ENCODE results near the gene AVPR2.

Gene AVPR2

DNA sequence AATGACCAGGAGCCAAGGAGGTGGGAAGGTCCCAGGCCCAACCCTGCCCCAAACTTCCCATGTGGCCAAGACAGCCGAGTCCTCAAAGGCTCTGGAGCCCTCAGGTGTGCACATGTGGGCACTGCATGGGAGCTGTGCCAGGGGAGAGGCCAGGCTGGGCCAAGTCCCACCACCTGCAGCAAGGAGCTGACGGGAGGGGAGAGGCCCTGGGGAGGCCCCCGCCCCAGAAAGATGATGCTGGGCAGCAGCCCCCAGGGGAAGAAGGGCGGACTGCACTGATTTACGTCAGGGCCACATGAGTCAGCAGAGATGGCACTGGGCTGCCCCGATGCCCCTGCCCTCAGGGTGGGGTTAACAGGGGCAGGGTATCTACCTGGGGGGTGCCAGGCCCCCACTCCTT is 19.9 kb upstream of the AVPR2 start:
- no peak overlapping the region for H3K4me3 ChIP-seq (ENCODE audit: low read depth, low read length)

DNA sequence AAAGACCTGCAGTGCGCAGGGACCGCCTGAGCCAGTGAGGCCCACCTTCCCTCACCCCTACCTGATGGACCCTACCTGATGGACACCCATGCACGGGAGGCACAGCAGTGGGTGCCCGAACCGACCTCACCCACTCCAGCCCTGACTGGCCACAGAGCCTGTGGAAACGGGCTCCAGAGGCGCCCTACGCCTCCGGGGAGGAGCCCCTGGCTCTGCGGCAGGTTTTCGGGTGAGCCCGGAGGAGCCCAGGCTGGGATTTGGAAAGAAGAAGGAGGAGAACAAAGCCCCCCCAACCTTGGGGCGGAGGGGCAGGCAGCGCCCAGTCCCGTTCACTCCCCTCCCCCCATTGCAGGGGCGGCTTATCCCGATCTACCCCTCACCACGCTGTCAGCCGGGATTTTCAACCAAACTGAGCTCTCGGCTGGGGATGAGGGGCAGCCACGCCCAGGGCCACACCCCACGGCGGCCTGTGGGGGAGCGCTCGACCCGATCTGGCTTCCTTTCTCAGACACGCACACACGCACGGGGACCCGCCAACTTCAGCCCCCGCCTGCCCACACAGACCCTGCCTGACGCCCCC is 19.2 kb upstream of the AVPR2 start:
- H3K4me3 ChIP-seq (ENCODE audit: low read depth, low read length) = peak overlapping the region; percentile 48

DNA sequence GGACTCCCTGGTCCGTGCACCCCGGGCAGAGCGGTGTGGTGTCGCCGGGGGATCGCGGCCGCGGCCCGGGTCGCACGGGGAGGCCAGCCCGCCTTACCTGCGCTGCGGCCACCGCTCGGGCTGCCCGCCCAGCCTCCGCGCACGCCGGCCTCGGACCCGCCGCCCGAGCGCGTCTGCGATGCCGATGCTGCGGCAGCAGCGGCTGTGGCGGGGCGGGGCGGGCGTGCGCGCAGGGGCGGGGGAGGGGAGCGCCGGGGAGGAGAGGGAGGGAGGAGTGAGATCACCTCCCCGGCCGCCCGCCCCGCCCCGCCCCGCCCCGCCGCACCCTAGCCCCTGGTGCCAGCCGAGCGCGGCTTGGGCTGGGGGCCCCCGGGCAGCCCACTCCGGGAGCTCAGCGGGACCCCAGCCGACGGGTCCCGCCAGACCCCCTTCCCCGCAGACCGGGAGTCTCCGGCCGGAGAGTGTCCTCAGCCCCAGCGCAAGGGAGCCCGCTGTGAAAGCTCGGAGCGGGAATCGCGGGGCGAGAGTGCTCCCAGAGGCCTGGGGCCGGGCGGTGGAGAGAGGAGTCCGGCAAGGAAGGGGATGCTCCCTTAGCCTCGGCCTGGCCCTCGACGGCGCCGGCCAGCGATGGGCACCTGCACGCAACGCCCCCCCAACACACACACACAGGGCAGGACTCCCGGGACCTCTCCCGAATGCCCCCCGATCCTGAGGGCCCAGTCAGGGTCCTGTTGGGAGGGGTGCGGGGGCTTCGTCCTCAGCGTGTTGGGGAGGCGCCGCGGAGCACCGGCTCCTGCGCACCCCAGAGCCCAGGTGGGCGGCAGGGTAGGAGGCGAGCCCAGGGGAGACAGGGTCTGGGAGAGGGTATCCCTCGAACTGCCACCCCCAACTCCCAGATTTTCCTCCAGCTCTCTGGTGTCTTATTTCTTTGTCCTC is 18.2 kb upstream of the AVPR2 start, which contains the start of gene L1CAM:
TSS of gene L1CAM (minus strand) at position 206 of the 936 bp plus-strand sequence. CDS start 10,337 bp downstream, outside the sequence.
- peak within 1 kb of the TSS; percentile 48 for H3K4me3 ChIP-seq (ENCODE audit: low read depth, low read length)

DNA sequence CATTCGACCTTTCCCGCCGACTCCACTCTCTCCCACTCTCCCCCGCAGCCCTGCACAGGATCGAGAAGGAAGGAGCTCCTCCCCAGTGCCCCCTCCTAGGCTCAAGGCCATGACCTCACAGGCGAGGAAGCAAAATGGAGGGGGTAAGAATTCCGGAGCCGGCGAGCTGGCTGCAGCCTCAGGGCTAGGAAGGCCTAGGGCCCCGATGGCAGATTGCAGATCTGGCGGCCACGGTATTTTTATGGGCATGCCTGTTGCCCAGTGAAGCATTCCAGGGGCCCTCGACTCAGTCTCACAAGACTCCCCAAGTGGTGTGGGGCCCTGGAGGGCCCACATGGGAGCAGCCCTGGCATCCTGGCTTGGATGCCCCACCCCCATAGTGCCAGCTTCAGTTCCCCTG is 17.6 kb upstream of the AVPR2 start:
- no peak overlapping the region for H3K4me3 ChIP-seq (ENCODE audit: low read depth, low read length)

DNA sequence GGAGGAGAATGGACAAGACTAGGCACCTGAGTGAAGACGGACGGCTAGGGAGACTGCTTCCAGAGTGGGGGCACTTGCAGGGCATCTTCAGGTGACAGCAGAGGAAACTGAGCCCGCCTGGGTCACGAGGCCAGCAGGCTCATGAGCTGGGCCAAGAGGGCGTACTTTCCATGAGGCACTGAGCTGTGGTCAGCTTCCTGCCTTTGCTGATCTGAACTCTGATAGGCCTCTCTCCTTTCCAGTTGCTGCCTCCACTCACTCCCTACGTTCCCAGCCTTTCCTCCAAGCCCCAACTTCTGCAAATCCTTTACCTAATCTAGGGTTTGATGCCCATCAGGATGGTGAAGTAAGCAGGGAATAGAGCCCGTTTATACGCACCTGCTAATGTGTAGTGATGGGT is 17.1 kb upstream of the AVPR2 start:
- H3K4me3 ChIP-seq (ENCODE audit: low read depth, low read length) = no peak overlapping the region

DNA sequence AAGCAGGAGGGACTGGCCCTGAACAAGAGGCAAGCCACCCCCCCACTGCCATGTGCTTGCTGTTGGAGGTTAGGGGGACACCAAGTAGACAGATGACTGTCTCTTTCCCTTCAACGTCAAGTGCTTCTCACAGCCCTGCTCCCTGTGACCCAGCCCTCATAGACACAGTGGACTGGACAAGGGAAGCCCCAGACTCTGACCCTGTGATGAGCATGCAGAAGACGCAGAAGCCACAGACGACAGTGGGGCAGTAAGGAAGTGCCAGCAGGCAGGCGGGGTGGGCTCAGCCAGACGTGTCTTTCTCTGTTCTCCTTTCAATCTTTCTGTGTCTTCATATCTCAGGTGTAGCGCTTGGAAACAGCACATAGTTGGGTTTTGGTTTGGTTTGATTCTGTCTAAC is 16.1 kb upstream of the AVPR2 start:
- no peak overlapping the region for H3K4me3 ChIP-seq (ENCODE audit: low read depth, low read length)

DNA sequence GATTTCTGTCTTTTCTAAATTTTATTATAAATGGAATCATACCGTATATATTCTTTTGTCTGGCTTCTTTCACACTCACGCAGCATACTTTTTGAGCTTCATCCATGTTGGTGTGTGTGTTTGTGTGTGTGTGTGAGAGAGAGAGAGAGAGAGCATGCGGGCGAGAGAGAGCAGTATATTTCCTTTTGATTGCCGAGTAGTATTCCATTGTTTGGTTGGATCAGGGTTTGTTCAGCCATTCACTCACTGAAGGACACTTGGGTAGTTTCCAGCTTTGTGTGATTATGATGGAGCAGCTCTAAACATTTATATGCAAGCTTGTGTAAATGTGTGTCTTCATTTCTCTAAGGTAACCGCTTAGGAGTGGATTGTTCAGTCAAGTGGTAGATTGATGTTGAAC is 15.3 kb upstream of the AVPR2 start:
- H3K4me3 ChIP-seq (ENCODE audit: low read depth, low read length) = no peak overlapping the region

DNA sequence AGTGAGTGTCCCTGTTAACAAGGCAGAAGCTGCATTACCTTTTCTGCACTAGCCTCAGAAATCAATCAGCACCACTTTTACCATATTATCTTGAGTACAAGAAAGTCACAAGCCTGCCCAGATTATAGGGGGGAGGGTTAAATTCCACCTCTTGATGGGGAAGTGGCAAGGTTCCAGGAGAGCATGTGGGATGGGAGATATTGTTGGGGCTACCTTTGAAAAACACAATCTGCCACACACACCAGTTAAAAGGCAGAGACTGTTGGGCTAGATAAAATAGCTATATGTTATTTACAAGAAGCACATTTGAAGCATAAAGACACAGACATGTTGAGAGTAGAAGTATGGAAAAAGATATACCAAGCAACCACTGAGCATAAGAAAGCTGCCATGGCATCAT is 6.6 kb upstream of the AVPR2 start:
- no peak overlapping the region for H3K4me3 ChIP-seq (ENCODE audit: low read depth, low read length)

DNA sequence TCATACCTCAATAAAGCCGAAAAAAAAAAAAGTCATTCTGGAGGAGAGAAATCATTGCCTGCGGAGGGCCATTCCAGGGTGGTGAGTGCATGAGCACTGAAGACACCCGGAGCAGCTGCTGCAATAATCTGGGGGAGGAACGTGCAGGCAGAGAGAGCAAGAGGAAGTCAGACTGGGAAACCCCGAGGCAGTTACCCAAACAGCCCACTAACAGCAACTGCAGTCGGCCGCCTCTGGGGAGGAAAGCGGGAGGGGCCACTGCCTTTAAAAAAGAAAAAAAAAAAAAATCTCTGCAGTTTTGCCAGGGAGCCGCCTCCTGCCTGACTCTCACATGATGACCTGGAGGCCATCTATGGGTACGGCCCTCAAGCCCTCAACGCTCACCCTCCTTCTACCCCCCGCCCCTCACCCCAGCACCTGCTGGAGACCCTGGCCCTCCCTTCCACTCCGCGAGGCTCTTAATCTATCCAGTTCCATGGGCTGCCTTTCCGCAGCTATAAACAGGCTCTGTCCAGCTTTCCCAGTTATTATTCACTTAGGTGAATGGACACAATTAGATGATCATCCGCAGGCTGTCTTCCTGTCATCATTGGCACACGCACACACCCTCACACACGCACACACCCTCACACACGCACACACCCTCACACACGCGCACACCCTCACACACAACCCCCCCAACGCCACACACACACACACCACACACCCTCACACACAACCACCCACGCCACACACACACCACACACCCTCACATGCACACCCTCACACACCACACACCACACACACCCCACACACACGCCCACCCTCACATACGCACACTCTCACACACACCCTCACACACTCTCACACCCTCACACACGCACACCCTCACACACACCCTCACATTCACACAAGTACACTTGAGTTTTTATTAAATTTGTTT is 3.4 kb upstream of the AVPR2 start:
- no peak overlapping the region for H3K4me3 ChIP-seq (ENCODE audit: low read depth, low read length)

DNA sequence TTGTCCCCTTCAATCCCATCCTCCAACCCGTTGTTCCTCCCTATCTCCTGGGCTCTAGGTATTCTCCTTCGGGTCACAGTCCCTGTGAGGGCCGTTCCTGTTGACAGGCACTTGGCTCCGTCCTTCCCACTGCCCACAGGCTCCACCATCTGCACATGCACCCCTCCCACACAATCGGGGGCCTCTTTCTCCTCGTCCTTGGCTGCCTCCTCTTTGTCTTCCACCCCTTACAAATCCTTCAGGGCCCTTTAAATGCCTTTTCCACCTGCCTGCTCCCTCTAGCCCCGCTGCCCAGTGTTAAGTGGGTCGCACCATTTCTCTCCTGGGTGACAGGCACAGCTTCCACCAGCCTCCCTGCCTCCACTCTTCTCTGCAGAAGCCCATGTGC is 2.7 kb upstream of the AVPR2 start:
- no peak overlapping the region for H3K4me3 ChIP-seq (ENCODE audit: low read depth, low read length)

DNA sequence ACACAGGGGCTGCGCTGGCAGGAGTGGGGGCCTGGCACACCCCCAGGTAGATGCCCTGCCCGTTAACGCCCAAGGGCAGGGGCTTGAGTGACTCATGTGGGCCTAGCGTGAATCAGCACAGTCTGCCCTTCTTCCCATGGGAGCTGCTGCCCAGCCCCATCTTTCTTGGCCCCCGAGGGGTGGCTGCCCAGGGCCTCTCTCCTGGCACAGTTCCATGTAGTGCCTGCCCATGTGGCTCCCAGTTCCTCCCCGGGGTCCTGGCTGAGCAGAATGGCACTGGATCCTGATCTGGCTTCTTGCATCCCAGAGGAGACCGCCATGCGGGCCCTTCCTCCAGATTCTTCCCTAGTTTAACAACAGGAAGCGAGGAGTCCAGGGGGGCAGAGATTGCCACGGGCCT is 2.1 kb upstream of the AVPR2 start:
- no peak overlapping the region for H3K4me3 ChIP-seq (ENCODE audit: low read depth, low read length)

DNA sequence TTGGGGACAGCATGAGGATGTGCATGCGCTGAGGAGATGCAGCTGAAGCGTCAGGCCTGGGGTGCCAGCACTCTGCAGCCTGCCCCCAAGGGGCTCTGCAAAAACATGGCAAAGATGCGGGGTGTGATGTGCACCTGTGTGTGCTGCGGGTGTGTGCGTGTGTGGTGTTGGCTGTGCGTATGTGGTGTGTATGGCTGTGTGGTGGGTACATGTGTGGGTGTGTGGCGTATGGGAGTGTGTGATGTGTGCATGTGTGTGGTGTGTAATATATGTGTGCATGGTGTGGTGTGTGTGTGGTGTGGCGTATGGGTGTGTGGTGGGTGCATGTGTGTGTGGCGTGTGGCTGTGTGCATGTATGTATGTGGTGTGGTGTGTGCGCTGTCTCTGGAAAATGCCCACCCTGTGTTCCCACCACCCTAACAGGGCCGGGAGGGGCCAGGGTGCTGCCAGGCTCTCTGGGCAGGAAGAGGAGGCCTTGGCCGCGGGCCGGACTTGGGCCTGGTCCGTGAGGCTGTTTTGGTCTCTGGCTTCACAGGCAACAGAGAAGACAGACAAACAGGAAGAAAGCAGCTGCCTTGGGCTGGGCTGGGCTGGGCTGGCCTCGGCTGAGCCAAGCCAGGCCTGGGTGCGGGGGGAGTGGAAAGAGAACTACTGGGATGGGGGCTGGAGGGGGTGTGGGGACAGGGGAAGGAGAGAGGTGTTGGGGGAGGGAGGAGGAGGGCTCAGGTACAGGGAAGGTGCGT is 1.1 kb upstream of the AVPR2 start:
- H3K4me3 ChIP-seq (ENCODE audit: low read depth, low read length) = no peak overlapping the region

DNA sequence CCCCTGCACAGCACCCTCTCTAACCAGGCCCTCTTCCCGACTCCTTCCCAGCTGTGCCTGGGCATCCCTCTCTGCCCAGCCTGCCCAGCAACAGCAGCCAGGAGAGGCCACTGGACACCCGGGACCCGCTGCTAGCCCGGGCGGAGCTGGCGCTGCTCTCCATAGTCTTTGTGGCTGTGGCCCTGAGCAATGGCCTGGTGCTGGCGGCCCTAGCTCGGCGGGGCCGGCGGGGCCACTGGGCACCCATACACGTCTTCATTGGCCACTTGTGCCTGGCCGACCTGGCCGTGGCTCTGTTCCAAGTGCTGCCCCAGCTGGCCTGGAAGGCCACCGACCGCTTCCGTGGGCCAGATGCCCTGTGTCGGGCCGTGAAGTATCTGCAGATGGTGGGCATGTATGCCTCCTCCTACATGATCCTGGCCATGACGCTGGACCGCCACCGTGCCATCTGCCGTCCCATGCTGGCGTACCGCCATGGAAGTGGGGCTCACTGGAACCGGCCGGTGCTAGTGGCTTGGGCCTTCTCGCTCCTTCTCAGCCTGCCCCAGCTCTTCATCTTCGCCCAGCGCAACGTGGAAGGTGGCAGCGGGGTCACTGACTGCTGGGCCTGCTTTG is 1.1 kb downstream of the AVPR2 start:
- no peak overlapping the region for H3K4me3 ChIP-seq (ENCODE audit: low read depth, low read length)

DNA sequence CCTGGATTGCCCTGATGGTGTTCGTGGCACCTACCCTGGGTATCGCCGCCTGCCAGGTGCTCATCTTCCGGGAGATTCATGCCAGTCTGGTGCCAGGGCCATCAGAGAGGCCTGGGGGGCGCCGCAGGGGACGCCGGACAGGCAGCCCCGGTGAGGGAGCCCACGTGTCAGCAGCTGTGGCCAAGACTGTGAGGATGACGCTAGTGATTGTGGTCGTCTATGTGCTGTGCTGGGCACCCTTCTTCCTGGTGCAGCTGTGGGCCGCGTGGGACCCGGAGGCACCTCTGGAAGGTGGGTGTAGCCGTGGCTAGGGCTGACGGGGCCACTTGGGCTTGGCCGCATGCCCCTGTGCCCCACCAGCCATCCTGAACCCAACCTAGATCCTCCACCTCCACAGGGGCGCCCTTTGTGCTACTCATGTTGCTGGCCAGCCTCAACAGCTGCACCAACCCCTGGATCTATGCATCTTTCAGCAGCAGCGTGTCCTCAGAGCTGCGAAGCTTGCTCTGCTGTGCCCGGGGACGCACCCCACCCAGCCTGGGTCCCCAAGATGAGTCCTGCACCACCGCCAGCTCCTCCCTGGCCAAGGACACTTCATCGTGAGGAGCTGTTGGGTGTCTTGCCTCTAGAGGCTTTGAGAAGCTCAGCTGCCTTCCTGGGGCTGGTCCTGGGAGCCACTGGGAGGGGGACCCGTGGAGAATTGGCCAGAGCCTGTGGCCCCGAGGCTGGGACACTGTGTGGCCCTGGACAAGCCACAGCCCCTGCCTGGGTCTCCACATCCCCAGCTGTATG is 1.8 kb downstream of the AVPR2 start:
- no peak overlapping the region for H3K4me3 ChIP-seq (ENCODE audit: low read depth, low read length)

DNA sequence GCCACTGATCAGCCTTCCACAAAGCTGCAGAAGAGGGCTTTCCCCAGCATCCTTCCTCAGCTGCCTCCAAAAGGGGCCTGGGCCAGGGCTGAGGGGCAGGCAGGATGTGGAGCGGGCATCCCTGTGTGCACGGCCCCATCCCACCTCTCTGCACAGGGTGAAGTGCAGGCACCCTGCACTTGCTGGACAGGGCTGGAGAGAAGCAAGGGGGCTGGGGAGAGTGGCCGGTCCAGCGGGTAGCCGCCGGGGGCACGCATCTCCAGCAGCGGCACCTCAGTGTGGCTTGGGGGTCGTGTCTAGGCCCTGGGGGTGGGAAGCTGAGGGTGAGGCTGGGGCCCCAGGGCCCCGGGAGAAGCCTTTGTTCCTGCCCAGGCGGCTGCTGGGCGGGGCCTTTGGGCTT is 3.0 kb downstream of the AVPR2 start:
- no peak overlapping the region for H3K4me3 ChIP-seq (ENCODE audit: low read depth, low read length)

DNA sequence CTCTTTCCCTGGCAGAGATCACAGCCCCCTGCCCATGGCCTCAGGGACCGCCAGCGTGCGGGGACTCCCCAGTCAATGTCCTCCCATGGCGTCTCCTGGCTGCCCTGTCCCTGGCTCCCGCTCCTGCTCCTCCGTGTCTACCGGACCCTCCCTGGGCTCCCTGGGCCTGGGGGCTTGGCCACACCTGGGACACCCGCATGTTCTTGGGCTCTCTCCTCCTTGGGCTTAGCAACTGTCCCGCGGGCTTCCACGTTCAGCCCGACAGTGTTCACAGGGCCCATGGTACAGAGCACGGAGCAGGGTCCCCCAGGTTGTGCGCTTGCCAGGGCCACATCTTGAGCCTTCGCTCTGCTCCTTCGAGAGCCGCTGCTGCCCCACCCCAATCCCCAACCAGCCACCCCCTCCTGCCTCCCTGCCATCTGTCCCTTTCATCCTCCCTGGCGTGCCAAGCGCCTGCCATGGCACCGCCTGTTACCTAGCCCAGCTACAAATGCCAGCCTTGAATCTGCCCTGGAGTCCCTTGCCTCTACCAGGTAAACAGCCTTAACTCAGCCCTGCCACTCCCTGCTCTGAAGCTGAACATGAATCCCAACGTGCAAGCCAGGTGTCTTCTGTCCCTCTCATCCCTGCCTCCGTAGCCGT is 3.9 kb downstream of the AVPR2 start:
- no peak overlapping the region for H3K4me3 ChIP-seq (ENCODE audit: low read depth, low read length)

DNA sequence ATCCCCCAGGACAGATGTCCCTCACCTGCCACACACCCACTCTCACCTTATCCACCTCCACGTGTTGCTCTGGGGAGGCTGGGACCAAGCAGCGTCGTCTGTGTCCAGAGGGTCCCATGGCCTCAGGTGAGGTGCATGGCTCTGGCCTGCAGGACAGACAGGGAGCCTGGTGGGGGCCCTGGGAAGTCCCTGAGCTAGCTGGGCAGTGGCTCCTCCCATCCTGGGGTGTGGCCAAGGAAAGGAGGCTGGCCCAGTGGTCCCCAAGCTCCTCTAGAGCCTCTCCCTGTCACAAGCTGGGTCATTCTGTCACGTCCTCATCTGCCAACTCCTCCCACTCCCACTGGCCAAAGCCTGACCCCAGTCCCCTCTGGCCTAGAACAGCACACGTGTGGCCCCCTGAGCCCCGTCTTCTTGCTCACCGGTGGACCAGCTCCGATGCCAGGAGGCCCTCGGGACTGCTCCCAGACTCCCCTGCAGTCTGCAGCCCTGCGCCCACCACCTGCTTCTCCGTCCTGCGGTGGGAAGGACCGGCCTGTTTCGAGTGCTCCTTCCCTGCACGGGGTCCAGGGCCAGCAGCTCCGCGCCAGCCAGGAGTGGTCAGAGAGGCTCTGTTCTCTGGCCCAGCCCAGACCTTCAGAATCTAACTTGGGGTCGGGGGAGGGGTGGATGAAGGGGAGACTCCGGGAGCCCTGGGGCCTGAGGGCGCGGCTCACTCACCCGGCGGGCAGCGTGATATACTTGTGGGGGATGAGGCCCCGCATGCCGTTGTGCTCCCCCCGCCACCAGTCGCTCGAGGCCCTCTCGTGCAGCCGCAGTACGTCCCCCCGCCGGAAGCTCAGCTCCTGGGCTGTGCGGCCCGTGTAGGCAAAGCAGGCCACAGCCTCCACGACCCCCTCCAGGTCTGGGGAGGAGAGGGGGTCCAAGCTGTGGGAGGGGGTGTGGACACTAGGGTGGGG is 4.8 kb downstream of the AVPR2 start:
- H3K4me3 ChIP-seq (ENCODE audit: low read depth, low read length) = no peak overlapping the region

DNA sequence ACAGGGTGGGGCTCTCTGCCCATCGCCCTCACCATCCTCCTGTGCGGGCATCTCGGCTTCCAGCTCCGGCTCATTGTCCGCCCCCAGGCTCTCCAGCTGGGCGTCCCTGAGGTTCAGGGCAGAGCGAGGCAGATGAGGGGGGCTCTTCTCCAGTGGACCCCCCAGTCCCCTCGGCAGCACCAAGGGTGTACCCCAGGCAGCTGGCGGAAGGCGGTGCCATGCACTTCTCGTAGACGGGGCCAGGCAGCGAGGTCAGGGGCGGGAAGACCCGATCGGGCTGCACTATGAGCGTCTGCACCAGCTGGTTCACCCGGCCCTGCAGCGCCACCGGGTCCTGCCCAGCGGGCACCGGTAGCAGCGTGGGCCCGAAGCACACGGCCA is 5.5 kb downstream of the AVPR2 start:
- no peak overlapping the region for H3K4me3 ChIP-seq (ENCODE audit: low read depth, low read length)
